B cell (primary cell): ENCODE results near the gene RIPOR1. TPM values are rescaled to one million over a fixed set of nuclear protein-coding genes. Genes with fewer than 3 reads are reported as not detected.

Experiments
- ATAC-seq: fragments of 200-7000 bp; cut with Tn5 transposase; one replicate; pipeline ENCODE4 v1.10.0; 2021; ENCODE audit warnings: low read depth, mild to moderate bottlenecking, moderate number of reproducible peaks, moderate library complexity
- CTCF ChIA-PET: fragments of 350-600 bp; sonication (Branson Sonifier 250); formaldehyde crosslinking; loops from one replicate; lab custom pipeline; 2021; ENCODE audit warnings: antibody characterized with exemption, inconsistent platforms; lab: Charles Lee
- POLR2A ChIA-PET: fragments of 350-600 bp; sonication (Branson Sonifier 250); formaldehyde crosslinking; loops from one replicate; lab custom pipeline; 2021; ENCODE audit warnings: antibody characterized with exemption; lab: Charles Lee
- DNase-seq: peaks from one replicate; pipeline ENCODE4 v3.0.0; 2013
- H2AFZ ChIP-seq: 2 replicates; pipeline ENCODE4 v1.6.1; 2012; ENCODE audit warnings: mild to moderate bottlenecking, low read depth, low read length; ENCODE audit not compliant: insufficient read depth, poor library complexity, severe bottlenecking
- H3K27ac ChIP-seq, 2 donors: 1 replicate in 1 of 2; 2 replicates in 1 of 2; pipeline ENCODE4 v1.5.1; 2012 to 2013; ENCODE audit warnings: low read length in 2 of 2, mild to moderate bottlenecking in 2 of 2, moderate library complexity in 1 of 2
- H3K27me3 ChIP-seq, 4 experiments: fragments of 200-600 bp in 1 of 4; sonication (generic) in 1 of 4; replicated peaks in 1 of 4; 1 replicate in 2 of 4; 2 replicates in 2 of 4; pipeline versions ENCODE4 v1.6.1 to v1.7.0; 2013 to 2016; ENCODE audit warnings: low read length in 3 of 4, mild to moderate bottlenecking in 2 of 4, mixed read lengths in 1 of 4, moderate library complexity in 1 of 4; ENCODE audit not compliant: insufficient read depth in 4 of 4, control insufficient read depth in 3 of 4; ENCODE audit errors: control extremely low read depth in 1 of 4
- H3K36me3 ChIP-seq, 2 experiments: replicated peaks in 1 of 2; 1 replicate in 1 of 2; 2 replicates in 1 of 2; pipeline versions ENCODE4 v1.6.1 to v1.7.1; 2013; ENCODE audit warnings: low read length in 1 of 2; ENCODE audit not compliant: insufficient read depth in 2 of 2, control insufficient read depth in 1 of 2; ENCODE audit errors: control extremely low read depth in 1 of 2, extremely low read depth in 1 of 2
- H3K4me1 ChIP-seq, 2 donors: fragments of 200-600 bp in 1 of 2; sonication (generic) in 1 of 2; 1 replicate in 1 of 2; 2 replicates in 1 of 2; pipeline versions ENCODE4 v1.5.1 to v1.6.1; 2013 to 2017; ENCODE audit warnings: low read length in 2 of 2; ENCODE audit not compliant: control insufficient read depth in 2 of 2, insufficient read depth in 2 of 2
- H3K4me2 ChIP-seq: replicated peaks from 2 replicates; pipeline ENCODE3; 2012; ENCODE audit warnings: mild to moderate bottlenecking, low read depth, low read length; ENCODE audit not compliant: poor library complexity, severe bottlenecking
- H3K4me3 ChIP-seq, 5 experiments: fragments of 200-600 bp in 1 of 5; sonication (generic) in 1 of 5; 1 replicate in 3 of 5; 2 replicates in 2 of 5; pipeline versions ENCODE4 v1.5.1 to v1.7.0; 2011 to 2016; ENCODE audit warnings: low read length in 4 of 5, mild to moderate bottlenecking in 4 of 5, low read depth in 2 of 5, control low read depth in 1 of 5, moderate library complexity in 1 of 5; ENCODE audit not compliant: insufficient read depth in 1 of 5; ENCODE audit errors: control extremely low read depth in 1 of 5, extremely low read depth in 1 of 5
- H3K79me2 ChIP-seq: fragments of 200-600 bp; sonication (generic); one replicate; pipeline ENCODE4 v1.6.0; 2016; ENCODE audit warnings: low read length; ENCODE audit not compliant: control insufficient read depth, insufficient read depth
- H3K9ac ChIP-seq: fragments of 200-600 bp; sonication (generic); 2 replicates; pipeline ENCODE4 v1.6.1; 2017; ENCODE audit warnings: mild to moderate bottlenecking, low read length, moderate library complexity
- H3K9me3 ChIP-seq, 3 donors: one replicate each; pipeline versions ENCODE4 v1.6.1 to v1.7.1; 2013; ENCODE audit warnings: low read length in 2 of 3; ENCODE audit not compliant: control insufficient read depth in 2 of 3, insufficient read depth in 1 of 3; ENCODE audit errors: control extremely low read depth in 1 of 3
- H4K20me1 ChIP-seq: 2 replicates; pipeline ENCODE4 v1.6.0; 2012; ENCODE audit warnings: mild to moderate bottlenecking, low read length; ENCODE audit not compliant: insufficient read depth, control insufficient read depth, poor library complexity, severe bottlenecking
- H3K27ac Mint-ChIP-seq: one replicate; pipeline ENCODE4 v1.8.0; 2021; ENCODE audit warnings: mixed read lengths
- H3K27me3 Mint-ChIP-seq: one replicate; pipeline ENCODE4 v1.8.0; 2021; ENCODE audit warnings: mixed read lengths
- H3K4me1 Mint-ChIP-seq: one replicate; pipeline ENCODE4 v1.8.0; 2021; ENCODE audit warnings: mixed read lengths
- H3K4me3 Mint-ChIP-seq: one replicate; pipeline ENCODE4 v1.8.0; 2021; ENCODE audit warnings: mixed read lengths
- H3K9me3 Mint-ChIP-seq: one replicate; pipeline ENCODE4 v1.8.0; 2022; ENCODE audit warnings: mixed read lengths; ENCODE audit not compliant: insufficient read depth
- EZH2 ChIP-seq: IDR thresholded peaks from 2 replicates; pipeline ENCODE4 v1.6.1; 2012; ENCODE audit warnings: borderline replicate concordance, low read depth, mild to moderate bottlenecking, moderate library complexity, low read length; ENCODE audit not compliant: insufficient read depth, poor library complexity, severe bottlenecking
- WGBS: methylation state at CpG from one replicate; pipeline ENCODE4 v1.1.5; 2013; ENCODE audit warnings: missing lambda C conversion rate; ENCODE audit not compliant: insufficient coverage; 5-methylcytosine and 5-hydroxymethylcytosine counted together
- intact Hi-C: fragments of 100-400 bp; cut with micrococcal nuclease; formaldehyde crosslinking; loops from one replicate; pipeline ENCODE4 v1.10.0; 2022
- polyA plus RNA-seq: library from polyadenylated mRNA; depleted of rRNA; stranded (reverse); fragments of >200 nt; gene quantifications from 2 replicates; pipeline ENCODE4 v1.2.3, GENCODE V29; 2012
- total RNA-seq, 2 donors: library from RNA; stranded (reverse); fragments of 120-200 nt in 1 of 2; gene quantifications; 1 replicate in 1 of 2; 2 replicates in 1 of 2; pipeline versions ENCODE4 v1.2.3 to v1.2.4, GENCODE V29; 2013 to 2022
- TF ChIP-seq, protein P1 (sequence below): fragments of 200-600 bp; IDR thresholded peaks from one replicate; pipeline ENCODE4 v1.8.0; 2022; ENCODE audit warnings: antibody characterized with exemption, mild to moderate bottlenecking

The RIPOR1 gene
- total and polyA plus RNA-seq, 2 donors (not counting 1 experiment from before 2014, with no cell fraction given), result 124 to 363 TPM

DNA sequence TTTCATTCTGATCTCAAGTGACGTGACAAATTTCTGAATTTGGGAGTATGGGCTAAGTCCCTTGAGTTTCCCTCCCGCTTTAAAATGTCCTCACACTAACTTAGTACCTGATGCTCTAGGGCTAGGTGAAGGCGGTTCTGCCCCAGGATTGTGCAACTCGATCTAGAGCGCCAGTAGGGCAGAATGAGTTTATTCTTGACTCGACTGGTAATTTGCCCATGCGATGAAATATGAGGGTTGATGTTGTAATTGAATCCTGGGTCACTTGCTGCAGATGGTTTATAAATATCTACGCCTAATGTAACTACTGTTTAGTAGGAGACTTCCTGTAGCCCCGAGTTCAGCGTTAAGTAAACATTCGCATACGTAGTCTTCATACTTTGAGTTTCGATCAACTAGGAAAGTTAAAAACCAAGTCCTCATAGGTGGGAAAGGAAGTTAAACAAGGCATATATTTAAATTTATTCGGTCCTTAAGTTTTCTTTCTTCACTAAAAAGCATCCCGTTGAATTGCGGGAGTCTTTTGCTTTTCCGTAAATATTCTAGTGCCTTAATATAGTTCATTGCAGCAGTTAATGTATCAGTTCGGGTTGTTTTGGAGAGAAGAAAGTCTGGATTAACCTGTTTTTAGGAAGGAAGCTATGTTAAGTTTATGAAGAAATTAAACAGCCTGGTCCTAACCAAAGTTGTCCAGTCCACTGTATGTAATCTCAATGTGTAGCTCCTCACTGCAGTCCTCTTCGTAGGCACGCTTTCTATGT lies 35.3 kb downstream of the RIPOR1 start:
- POLR2A ChIA-PET, result interaction anchor here (0.7 to 8.3 kb wide), 14 partner anchors 10 to 511 kb away, joined by 3 to 166 read pairs (median 6); partner anchors contain the start of genes GFOD2 and RIPOR1
- Mint-ChIP-seq H3K4me3 (peak overlapping the region; percentile 86), H3K9me3 (no peaks in the 10 kb centered on the region), H3K4me1 (peaks cover 56% of the 10 kb centered on the region), H3K27me3 (no peaks in the 10 kb centered on the region), H3K27ac (peak overlapping the region; percentile 91)
- CTCF ChIA-PET, result interaction anchor here (0.6 to 11.4 kb wide), 21 partner anchors 9 to 477 kb away, joined by 3 to 407 read pairs (median 8); partner anchors contain the start of genes ACD, ATP6V0D1, C16orf86 and CARMIL2
- Histone ChIP-seq H3K27me3 (no peaks in the 10 kb centered on the region), H3K4me3 (peak overlapping the region; percentile 75 to 97 (median 93)), H3K9ac (peak overlapping the region; percentile 98), H3K79me2 (peaks cover 73% of the 10 kb centered on the region), H3K27ac (peak overlapping the region; percentile 93 to 96), H3K4me2 (peak overlapping the region; percentile 86), H3K9me3 (no peaks in the 10 kb centered on the region), H4K20me1 (peaks cover 20% of the 10 kb centered on the region), H2AFZ (peak overlapping the region; percentile 87), H3K36me3 (peaks cover 0 to 3% of the 10 kb centered on the region in 2 experiments), H3K4me1 (peaks cover 45 to 60% of the 10 kb centered on the region in 2 donors)
- ATAC-seq (no peak), DNase-seq (no peak)
- TF ChIP-seq, protein P1, sequence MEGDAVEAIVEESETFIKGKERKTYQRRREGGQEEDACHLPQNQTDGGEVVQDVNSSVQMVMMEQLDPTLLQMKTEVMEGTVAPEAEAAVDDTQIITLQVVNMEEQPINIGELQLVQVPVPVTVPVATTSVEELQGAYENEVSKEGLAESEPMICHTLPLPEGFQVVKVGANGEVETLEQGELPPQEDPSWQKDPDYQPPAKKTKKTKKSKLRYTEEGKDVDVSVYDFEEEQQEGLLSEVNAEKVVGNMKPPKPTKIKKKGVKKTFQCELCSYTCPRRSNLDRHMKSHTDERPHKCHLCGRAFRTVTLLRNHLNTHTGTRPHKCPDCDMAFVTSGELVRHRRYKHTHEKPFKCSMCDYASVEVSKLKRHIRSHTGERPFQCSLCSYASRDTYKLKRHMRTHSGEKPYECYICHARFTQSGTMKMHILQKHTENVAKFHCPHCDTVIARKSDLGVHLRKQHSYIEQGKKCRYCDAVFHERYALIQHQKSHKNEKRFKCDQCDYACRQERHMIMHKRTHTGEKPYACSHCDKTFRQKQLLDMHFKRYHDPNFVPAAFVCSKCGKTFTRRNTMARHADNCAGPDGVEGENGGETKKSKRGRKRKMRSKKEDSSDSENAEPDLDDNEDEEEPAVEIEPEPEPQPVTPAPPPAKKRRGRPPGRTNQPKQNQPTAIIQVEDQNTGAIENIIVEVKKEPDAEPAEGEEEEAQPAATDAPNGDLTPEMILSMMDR, result no peak
- TF ChIP-seq EZH2, result no peak
- 0% methylated on average over 1 of the region's 20 CpGs for WGBS
- intact Hi-C loops, result loop anchor here (1.0 to 5.0 kb wide), 3 partner anchors 69 to 373 kb away; partner anchors contain the start of gene PSMB10
